HCT116 (cell line): Measurements from ENCODE around the gene GNG12. TPM values are rescaled to one million over a fixed set of nuclear protein-coding genes. Genes with fewer than 3 reads are reported as not detected.
A peak's percentile ranks its signal among the peaks of the same experiment; 100 is the strongest.

Experiments used
- ATAC-seq: fragments of 200-7000 bp; cut with Tn5 transposase; 2 replicates; pipeline ENCODE4 v1.9.1; 2020; ENCODE audit warnings: mild to moderate bottlenecking, moderate library complexity
- BruUV-seq: library from RNA; stranded (reverse); fragments of 400-500 nt; replicated peaks from 2 replicates; lab custom pipeline; 2021; lab: Mats Ljungman, UMichigan
- CTCF ChIA-PET: fragments of 300-600 bp; sonication (Branson Sonifier 250); formaldehyde crosslinking; loops from one replicate; lab custom pipeline; 2021; ENCODE audit warnings: antibody characterized with exemption; lab: Charles Lee
- POLR2A ChIA-PET: fragments of 300-600, 350-600 bp; sonication (Branson Sonifier 250); formaldehyde crosslinking; loops from one replicate; lab custom pipeline; 2021; ENCODE audit warnings: antibody characterized with exemption; lab: Charles Lee
- RAD21 ChIA-PET, 2 experiments: fragments of 300-600 bp; sonication (Branson Sonifier 250); formaldehyde crosslinking; loops; one replicate each; lab custom pipeline; 2023; ENCODE audit warnings: low total read pairs in 2 of 2; ENCODE audit not compliant: uncharacterized antibody in 2 of 2, unreplicated experiment in 2 of 2, low non-redundant PET in 1 of 2; lab: Charles Lee
- DNase-seq: peaks from one replicate; pipeline ENCODE4 v3.0.0-alpha.2; 2010; ENCODE audit warnings: low read depth, low spot score
- H2AFZ ChIP-seq: fragments of 200-600 bp; shearing (Covaris generic), sonication (generic); 2 replicates; pipeline ENCODE4 v1.6.1; 2017; ENCODE audit warnings: low read depth, mixed run types, mixed read lengths, antibody characterized with exemption, low read length; ENCODE audit not compliant: poor library complexity, severe bottlenecking
- H3K27ac ChIP-seq: 2 replicates; pipeline ENCODE4 v1.5.1; 2012; ENCODE audit warnings: low read depth, low read length
- H3K27me3 ChIP-seq: fragments of 200-600 bp; sonication (generic); 2 replicates; pipeline ENCODE4 v1.6.1; 2016; ENCODE audit warnings: mixed run types, low read length, mixed read lengths; ENCODE audit not compliant: insufficient read depth
- H3K36me3 ChIP-seq, 2 experiments: fragments of 200-500 bp in 1 of 2; fragments of 200-600 bp in 1 of 2; sonication (Bioruptor generic) in 1 of 2; sonication (generic) in 1 of 2; 2 replicates each; pipeline versions ENCODE4 v1.5.1 to v1.6.1; 2014 to 2016; ENCODE audit warnings: low read length in 2 of 2, inconsistent platforms in 1 of 2, mixed read lengths in 1 of 2, mixed run types in 1 of 2; ENCODE audit not compliant: insufficient read depth in 2 of 2, control insufficient read depth in 1 of 2
- H3K4me1 ChIP-seq, 2 experiments: fragments of 200-600 bp in 1 of 2; sonication (generic) in 1 of 2; 2 replicates each; pipeline versions ENCODE4 v1.5.1 to v1.6.1; 2012 to 2017; ENCODE audit warnings: low read length in 2 of 2, inconsistent platforms in 1 of 2, mild to moderate bottlenecking in 1 of 2, mixed read lengths in 1 of 2, mixed run types in 1 of 2, moderate library complexity in 1 of 2; ENCODE audit not compliant: insufficient read depth in 2 of 2, control insufficient read depth in 1 of 2
- H3K4me2 ChIP-seq: fragments of 200-600 bp; sonication (generic); 2 replicates; pipeline ENCODE4 v1.6.1; 2017; ENCODE audit warnings: mixed run types, low read length, mixed read lengths
- H3K4me3 ChIP-seq, 2 experiments: fragments of 200-600 bp in 1 of 2; sonication (generic) in 1 of 2; replicated peaks in 1 of 2; 2 replicates each; pipeline ENCODE4 v1.5.1; 2011 to 2016; ENCODE audit warnings: low read length in 2 of 2, control low read depth in 1 of 2, low read depth in 1 of 2, mild to moderate bottlenecking in 1 of 2, mixed read lengths in 1 of 2, mixed run types in 1 of 2
- H3K79me2 ChIP-seq: fragments of 200-600 bp; sonication (generic); 2 replicates; pipeline ENCODE4 v1.6.1; 2017; ENCODE audit warnings: mild to moderate bottlenecking, mixed run types, low read length, moderate library complexity, mixed read lengths; ENCODE audit not compliant: insufficient read depth
- H3K9ac ChIP-seq: fragments of 200-600 bp; sonication (generic); 2 replicates; pipeline ENCODE4 v1.6.1; 2016; ENCODE audit warnings: low read length, mixed read lengths
- H3K9me2 ChIP-seq: fragments of 200-600 bp; sonication (generic), shearing (Covaris generic); 2 replicates; pipeline ENCODE4 v1.6.1; 2017; ENCODE audit warnings: mixed run types, mild to moderate bottlenecking, moderate library complexity; ENCODE audit not compliant: insufficient read depth
- H3K9me3 ChIP-seq, 2 experiments: fragments of 200-500 bp in 1 of 2; fragments of 200-600 bp in 1 of 2; sonication (Bioruptor generic) in 1 of 2; sonication (generic) in 1 of 2; 2 replicates each; pipeline ENCODE4 v1.6.1; 2014 to 2017; ENCODE audit warnings: low read length in 2 of 2, mixed read lengths in 2 of 2, inconsistent platforms in 1 of 2, low read depth in 1 of 2, mild to moderate bottlenecking in 1 of 2, mixed run types in 1 of 2, moderate library complexity in 1 of 2; ENCODE audit not compliant: control insufficient read depth in 1 of 2, insufficient read depth in 1 of 2
- H4K20me1 ChIP-seq: fragments of 200-600 bp; sonication (generic), shearing (Covaris generic); 2 replicates; pipeline ENCODE4 v1.6.1; 2017; ENCODE audit warnings: mixed run types, mild to moderate bottlenecking, moderate library complexity; ENCODE audit not compliant: insufficient read depth
- CEBPB ChIP-seq: IDR thresholded peaks from 2 replicates; pipeline ENCODE4 v1.6.1; 2012; ENCODE audit warnings: low read depth
- CTCF ChIP-seq, 3 experiments: fragments of 200-600 bp in 1 of 3; sonication (generic) in 1 of 3; IDR thresholded peaks in 2 of 3; conservative IDR thresholded peaks in 1 of 3; 2 replicates each; pipeline ENCODE4 v1.5.1; 2012 to 2017; ENCODE audit warnings: low read depth in 2 of 3, low read length in 2 of 3, antibody characterized with exemption in 1 of 3, borderline replicate concordance in 1 of 3, control low read depth in 1 of 3, mild to moderate bottlenecking in 1 of 3, mixed read lengths in 1 of 3, mixed run types in 1 of 3, moderate library complexity in 1 of 3; ENCODE audit not compliant: insufficient read depth in 1 of 3
- EGR1 ChIP-seq: IDR thresholded peaks from 2 replicates; pipeline ENCODE4 v1.6.1; 2012; ENCODE audit warnings: low read depth
- REST ChIP-seq: IDR thresholded peaks from 2 replicates; pipeline ENCODE4 v1.6.1; 2012; ENCODE audit warnings: low read depth
- YY1 ChIP-seq: IDR thresholded peaks from 2 replicates; pipeline ENCODE4 v1.6.1; 2011; ENCODE audit warnings: low read length, low read depth, moderate library complexity, mild to moderate bottlenecking; ENCODE audit not compliant: insufficient replicate concordance; ENCODE audit errors: extremely low read depth
- ZFX ChIP-seq: fragments of 450-650 bp; IDR thresholded peaks from 2 replicates; pipeline ENCODE4 v1.6.1; 2017
- intact Hi-C: fragments of 100-400 bp; cut with micrococcal nuclease; formaldehyde crosslinking; loops from 2 replicates; pipeline ENCODE4 v1.10.0; 2022
- total RNA-seq: library from RNA; stranded (reverse); gene quantifications from one replicate; pipeline ENCODE4 v1.2.1, GENCODE V29; 2021; ENCODE audit not compliant: unreplicated experiment

GNG12 gene
- total RNA-seq, 1 experiment from 2014 or later, result 49.6 TPM

GRCh38 chr1:67833602-67833940, 304 bp upstream of the GNG12 start:
- intact Hi-C loops, result loop anchor here (5.0 to 10.0 kb wide), 2 partner anchors 149 to 301 kb away; partner anchors contain the start of gene GADD45A
- POLR2A ChIA-PET, result no interaction called here
- peak overlapping the region; percentile 79 for H3K27ac ChIP-seq

More at GRCh38 chr1:67833602-67833940, 304 bp upstream of the GNG12 start:
- peak overlapping the region; percentile 69 for H3K9ac ChIP-seq
- peak overlapping the region; percentile 82 to 84 for H3K4me3 ChIP-seq
- H4K20me1 ChIP-seq, result no peaks in the 10 kb centered on the region
- H3K27me3 ChIP-seq, result no peaks in the 10 kb centered on the region
- peak overlapping the region; percentile 98 for H3K4me2 ChIP-seq
- peaks cover 12 to 28% of the 10 kb centered on the region in 2 experiments for H3K4me1 ChIP-seq
- no peak for TF ChIP-seq CTCF (IDR thresholded peaks at IDR 0.05 in 2 of 3, conservative IDR thresholded peaks at IDR 0.05 in 1 of 3; ENCODE audit: borderline replicate concordance in 1 of 3, insufficient read depth in 1 of 3, low read depth in 2 of 3, low read length in 2 of 3)
- no peak for TF ChIP-seq YY1
- no peak for TF ChIP-seq CEBPB
- TF ChIP-seq EGR1, result peak; percentile 87
- no peak for TF ChIP-seq REST
- TF ChIP-seq ZFX, result peak; percentile 32
- H3K36me3 ChIP-seq, result peaks cover 0 to under 1% of the 10 kb centered on the region in 2 experiments; a peak in 1 of 4 replicates
- DNase-seq (no peak), ATAC-seq (no peak; the same call in 1 of the 2 replicates)
- no peaks in the 10 kb centered on the region for H3K9me3 ChIP-seq
- H3K9me2 ChIP-seq, result no peaks in the 10 kb centered on the region
- CTCF ChIA-PET, result no interaction called here
- RAD21 ChIA-PET, result no interaction called here
- BruUV-seq, result TSS peak; percentile 50
- peaks cover 42% of the 10 kb centered on the region for H3K79me2 ChIP-seq
- peak overlapping the region; percentile 69 for H2AFZ ChIP-seq
